Nephron (organoid): ENCODE data around the gene FRG2.
"Not testable (repeated sequence)": the region's sequence is repeated elsewhere in the genome, so short reads cannot be mapped to it uniquely, and the experiment has no call there.

ENCODE experiments used
- H3K27ac Mint-ChIP-seq, 3 experiments: 2 replicates each; pipeline ENCODE4 v1.8.0; 2020; ENCODE audit warnings: mixed read lengths in 3 of 3, mild to moderate bottlenecking in 2 of 3, moderate library complexity in 1 of 3
- H3K27me3 Mint-ChIP-seq: 2 replicates; pipeline ENCODE4 v1.8.0; 2021; ENCODE audit warnings: low read depth, mild to moderate bottlenecking, moderate library complexity, mixed read lengths
- H3K36me3 Mint-ChIP-seq: 2 replicates; pipeline ENCODE4 v1.8.0; 2020; ENCODE audit warnings: low read depth, mixed read lengths
- H3K4me1 Mint-ChIP-seq: 2 replicates; pipeline ENCODE4 v1.8.0; 2020; ENCODE audit warnings: mixed read lengths
- H3K4me3 Mint-ChIP-seq, 3 experiments: 2 replicates each; pipeline ENCODE4 v1.8.0; 2020; ENCODE audit warnings: mild to moderate bottlenecking in 3 of 3, mixed read lengths in 3 of 3, moderate library complexity in 2 of 3
- H3K9me3 Mint-ChIP-seq: 2 replicates; pipeline ENCODE4 v1.8.0; 2020; ENCODE audit warnings: mixed read lengths

FRG2 gene

DNA sequence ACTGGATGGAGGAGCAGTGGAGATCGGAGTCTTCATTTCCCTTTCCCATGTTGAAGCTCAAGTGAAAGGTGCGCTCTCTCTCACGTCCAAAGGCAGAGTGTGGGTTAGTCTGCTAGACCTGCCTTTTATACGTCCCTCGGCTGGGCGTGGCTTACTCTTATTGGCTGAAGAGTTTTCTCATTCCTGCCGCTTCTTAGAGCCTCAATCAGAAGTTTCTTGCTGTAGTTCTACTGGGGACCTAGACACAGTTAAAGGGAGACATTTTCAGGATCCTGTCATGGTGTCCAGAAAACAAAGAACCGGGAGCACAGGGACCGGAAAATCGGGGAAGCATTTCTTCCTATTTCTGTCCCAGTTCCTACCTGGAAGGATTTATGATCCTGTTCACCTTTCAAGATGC lies at the start of gene FRG2:
FRG2 (minus strand) TSS at position 101 of the 400 bp plus-strand sequence; CDS start at position 49, 52 bp downstream.
- H3K27me3 Mint-ChIP-seq, H3K36me3 Mint-ChIP-seq, H3K4me1 Mint-ChIP-seq, H3K9me3 Mint-ChIP-seq, H3K4me3 Mint-ChIP-seq, H3K27ac Mint-ChIP-seq: not testable (repeated sequence)

DNA sequence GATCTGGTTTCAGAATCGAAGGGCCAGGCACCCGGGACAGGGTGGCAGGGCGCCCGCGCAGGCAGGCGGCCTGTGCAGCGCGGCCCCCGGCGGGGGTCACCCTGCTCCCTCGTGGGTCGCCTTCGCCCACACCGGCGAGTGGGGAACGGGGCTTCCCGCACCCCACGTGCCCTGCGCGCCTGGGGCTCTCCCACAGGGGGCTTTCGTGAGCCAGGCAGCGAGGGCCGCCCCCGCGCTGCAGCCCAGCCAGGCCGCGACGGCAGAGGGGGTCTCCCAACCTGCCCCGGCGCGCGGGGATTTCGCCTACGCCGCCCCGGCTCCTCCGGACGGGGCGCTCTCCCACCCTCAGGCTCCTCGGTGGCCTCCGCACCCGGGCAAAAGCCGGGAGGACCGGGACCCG lies 41.3 kb upstream of the FRG2 start:
- not testable (repeated sequence) for H3K36me3 Mint-ChIP-seq, H3K9me3 Mint-ChIP-seq, H3K4me3 Mint-ChIP-seq, H3K27me3 Mint-ChIP-seq, H3K27ac Mint-ChIP-seq, H3K4me1 Mint-ChIP-seq

DNA sequence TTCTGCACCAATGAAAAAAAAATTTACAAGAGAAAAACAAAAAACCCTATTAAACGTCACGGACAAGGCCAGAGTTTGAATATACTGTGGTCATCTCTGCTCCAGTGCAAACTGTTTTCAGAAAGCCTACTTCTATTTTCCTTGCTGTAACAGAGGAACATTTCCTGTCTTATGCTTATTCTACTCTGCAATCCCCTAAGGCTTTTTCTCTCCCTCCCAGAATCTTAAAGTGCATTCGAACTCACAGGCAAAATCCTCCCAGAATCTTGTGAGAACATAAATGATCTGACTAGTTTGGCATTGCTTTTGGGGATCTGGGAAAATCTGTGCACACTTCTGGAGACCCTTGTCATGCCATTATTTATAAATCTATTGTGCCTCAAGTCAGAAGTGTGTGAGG lies 37.7 kb upstream of the FRG2 start:
- H3K27ac Mint-ChIP-seq, H3K9me3 Mint-ChIP-seq, H3K36me3 Mint-ChIP-seq, H3K4me1 Mint-ChIP-seq, H3K27me3 Mint-ChIP-seq, H3K4me3 Mint-ChIP-seq: not testable (repeated sequence)

DNA sequence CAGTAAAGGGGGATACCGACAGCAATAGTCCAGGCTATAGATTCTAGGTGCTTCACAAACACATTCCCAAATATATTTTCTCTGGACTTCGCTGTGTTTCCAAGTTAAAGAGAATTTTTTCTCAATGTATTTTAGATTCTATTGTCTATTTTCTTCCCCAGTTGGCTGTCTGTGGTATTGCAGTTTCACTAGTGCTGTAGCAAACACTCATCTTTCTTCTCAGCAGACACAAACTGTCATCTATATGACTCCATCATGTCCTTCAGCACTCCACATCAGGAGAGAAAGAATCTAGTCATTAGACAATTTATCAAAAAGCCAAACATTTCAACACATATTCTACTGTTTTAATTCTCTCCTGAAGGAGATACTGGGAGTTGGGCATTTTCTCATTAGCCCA lies 37.3 kb upstream of the FRG2 start, which contains the start of gene DBET:
DBET (plus strand) TSS at position 161 of the 400 bp plus-strand sequence.
- H3K9me3 Mint-ChIP-seq, H3K36me3 Mint-ChIP-seq, H3K4me3 Mint-ChIP-seq, H3K27me3 Mint-ChIP-seq, H3K4me1 Mint-ChIP-seq, H3K27ac Mint-ChIP-seq: not testable (repeated sequence)

DNA sequence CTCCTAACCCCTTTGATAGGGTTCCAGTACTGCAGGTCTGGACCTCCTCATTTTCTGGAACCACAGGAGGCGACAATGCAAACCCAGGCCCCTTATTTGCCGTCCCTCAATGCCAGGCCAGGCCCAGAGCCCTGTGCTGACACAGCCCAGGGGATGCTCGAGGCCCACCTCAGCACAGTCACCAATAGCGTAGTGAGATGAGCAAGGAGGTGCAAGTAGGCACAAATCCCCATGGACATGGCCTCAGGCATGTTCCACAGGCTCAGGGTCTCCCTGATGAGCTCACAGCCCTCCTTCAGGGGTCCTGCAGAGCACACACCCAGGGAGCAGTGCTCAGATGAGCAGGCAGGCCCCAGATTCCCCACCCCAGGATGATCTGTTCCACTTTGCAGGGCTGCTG lies 31.9 kb upstream of the FRG2 start:
- H3K9me3 Mint-ChIP-seq, H3K4me3 Mint-ChIP-seq, H3K4me1 Mint-ChIP-seq, H3K27me3 Mint-ChIP-seq, H3K36me3 Mint-ChIP-seq, H3K27ac Mint-ChIP-seq: not testable (repeated sequence)

DNA sequence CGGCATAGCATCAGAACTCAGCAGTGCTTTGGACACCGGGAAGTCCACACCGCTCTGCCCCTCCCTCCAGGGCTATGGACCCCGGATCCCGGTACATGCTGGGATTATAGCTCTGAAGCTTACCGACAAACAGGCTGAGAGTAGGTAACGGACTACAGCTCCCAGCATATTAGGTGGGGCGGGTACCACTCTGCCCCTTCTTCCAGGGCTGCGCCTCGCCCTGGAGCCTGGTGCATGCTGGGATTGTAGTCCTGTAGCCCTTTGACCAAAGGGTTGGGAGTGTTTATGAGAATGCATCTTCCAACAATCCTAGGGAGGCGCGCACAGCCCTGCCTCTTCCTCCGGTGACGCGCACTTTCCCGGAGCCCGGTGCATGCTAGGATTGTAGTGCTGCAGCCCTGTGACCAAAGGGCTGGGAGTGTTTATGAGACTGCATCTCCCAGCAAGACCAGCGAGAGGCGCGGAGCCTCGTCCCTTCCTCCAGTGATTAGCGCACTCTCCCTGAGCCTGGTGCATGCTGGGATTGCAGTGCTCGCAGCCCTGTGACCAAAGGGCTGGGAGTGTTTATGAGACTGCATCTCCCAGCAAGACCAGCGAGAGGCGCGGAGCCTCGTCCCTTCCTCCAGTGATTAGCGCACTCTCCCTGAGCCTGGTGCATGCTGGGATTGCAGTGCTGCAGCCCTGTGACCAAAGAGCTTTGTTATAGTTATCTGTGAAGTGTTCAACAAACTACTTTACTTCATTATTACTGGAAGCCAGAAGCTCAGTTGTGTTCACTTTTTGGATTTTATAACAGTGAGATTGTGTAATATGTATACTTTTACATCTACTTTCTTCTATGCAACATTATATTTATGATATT lies 22.6 kb upstream of the FRG2 start:
- not testable (repeated sequence) for H3K4me1 Mint-ChIP-seq, H3K4me3 Mint-ChIP-seq, H3K27ac Mint-ChIP-seq, H3K27me3 Mint-ChIP-seq, H3K9me3 Mint-ChIP-seq, H3K36me3 Mint-ChIP-seq

DNA sequence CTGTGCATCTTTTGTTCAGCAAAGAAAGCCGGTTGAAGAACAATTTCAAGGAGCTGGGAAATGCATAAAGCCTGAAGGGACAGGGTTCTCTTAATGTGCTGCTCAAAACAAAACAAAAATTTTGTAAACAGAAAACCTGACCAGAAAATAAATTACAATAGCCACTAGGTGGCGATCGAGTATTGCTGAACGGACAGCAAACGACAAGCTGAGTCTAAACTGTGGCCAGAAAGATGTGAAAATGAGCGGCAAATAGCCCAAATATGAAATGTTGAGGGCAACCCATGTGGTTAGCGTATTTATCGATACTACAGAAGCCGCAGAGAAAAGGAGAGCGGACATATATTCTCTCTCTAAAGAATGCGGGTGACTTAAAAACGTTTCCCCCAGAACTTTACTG lies 20.6 kb upstream of the FRG2 start:
- not testable (repeated sequence) for H3K4me1 Mint-ChIP-seq, H3K9me3 Mint-ChIP-seq, H3K27me3 Mint-ChIP-seq, H3K27ac Mint-ChIP-seq, H3K4me3 Mint-ChIP-seq, H3K36me3 Mint-ChIP-seq

DNA sequence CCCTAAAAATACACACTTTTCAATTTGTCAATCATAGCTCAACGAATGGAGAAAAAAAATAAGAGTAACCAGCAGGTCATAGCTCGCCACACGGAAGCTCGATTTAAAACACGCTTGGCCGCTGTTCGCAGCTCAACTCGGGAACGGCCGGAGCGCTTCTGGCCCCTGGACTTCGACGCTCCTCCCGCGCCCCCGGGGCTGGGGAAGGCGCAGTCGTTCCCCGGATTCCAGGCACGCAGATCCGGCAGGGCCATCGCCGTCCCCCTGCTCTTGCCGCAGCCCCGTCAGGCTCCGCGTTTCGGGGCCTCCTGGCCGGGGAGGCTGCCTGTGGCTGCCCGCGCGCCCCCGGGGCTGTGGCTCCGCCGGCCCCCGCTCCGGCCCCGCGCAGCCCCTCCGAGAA lies 13.8 kb upstream of the FRG2 start:
- H3K9me3 Mint-ChIP-seq, H3K4me3 Mint-ChIP-seq, H3K27me3 Mint-ChIP-seq, H3K36me3 Mint-ChIP-seq, H3K4me1 Mint-ChIP-seq, H3K27ac Mint-ChIP-seq: not testable (repeated sequence)

DNA sequence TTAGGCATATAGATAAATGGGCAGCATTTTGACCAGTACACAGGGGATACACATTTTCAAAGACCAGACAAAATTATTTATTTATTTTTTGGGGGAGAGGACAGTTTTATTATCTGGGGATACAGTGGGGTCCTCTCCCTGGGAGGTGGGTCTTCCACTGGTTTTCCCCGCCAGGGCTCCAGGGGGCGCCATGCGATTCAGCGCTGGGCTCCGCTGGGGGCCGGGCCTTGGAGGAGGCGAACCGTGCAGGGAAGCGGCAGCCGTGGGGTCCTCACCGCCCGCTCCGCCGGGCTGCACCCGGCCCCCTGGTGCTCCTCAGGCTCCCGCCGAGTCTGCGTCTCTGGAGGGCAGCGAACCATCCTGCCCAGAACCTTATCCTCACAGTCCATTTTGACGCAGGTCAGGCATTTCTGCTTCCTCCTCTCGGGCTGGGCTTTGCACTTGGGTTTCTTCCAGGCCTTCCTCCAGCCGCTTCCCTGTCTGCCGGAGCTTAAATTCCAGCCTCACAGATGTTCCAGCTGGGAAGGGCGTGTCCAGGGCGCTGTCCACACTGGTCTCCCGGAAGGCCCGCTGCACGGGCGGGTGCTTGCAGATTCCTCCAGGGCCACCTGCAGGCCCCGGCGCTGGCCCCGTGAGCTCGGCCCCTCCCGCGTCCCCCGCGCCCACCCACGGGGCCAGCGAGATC lies 10.8 kb upstream of the FRG2 start:
- H3K27ac Mint-ChIP-seq, H3K4me3 Mint-ChIP-seq, H3K27me3 Mint-ChIP-seq, H3K36me3 Mint-ChIP-seq, H3K9me3 Mint-ChIP-seq, H3K4me1 Mint-ChIP-seq: not testable (repeated sequence)

DNA sequence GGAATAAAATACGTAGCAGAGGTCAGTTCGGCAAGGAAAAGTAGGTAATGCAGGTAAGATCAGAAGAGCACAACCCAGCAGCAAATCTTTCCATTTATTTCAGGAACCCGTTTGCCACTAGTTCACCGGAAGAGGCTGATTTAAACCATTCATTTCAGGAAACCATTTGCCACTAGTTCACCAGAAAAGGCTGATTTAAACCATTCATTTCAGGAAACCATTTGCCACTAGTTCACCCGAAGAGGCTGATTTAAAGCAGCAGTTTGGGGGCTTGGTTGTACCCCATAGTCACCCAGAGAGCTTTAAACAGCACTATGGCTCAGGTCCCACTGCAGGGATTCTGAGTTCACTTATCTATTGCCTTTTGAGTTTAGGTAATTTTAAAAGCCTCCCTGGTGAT lies 4.2 kb upstream of the FRG2 start:
- not testable (repeated sequence) for H3K4me1 Mint-ChIP-seq, H3K27me3 Mint-ChIP-seq, H3K36me3 Mint-ChIP-seq, H3K27ac Mint-ChIP-seq, H3K4me3 Mint-ChIP-seq, H3K9me3 Mint-ChIP-seq

DNA sequence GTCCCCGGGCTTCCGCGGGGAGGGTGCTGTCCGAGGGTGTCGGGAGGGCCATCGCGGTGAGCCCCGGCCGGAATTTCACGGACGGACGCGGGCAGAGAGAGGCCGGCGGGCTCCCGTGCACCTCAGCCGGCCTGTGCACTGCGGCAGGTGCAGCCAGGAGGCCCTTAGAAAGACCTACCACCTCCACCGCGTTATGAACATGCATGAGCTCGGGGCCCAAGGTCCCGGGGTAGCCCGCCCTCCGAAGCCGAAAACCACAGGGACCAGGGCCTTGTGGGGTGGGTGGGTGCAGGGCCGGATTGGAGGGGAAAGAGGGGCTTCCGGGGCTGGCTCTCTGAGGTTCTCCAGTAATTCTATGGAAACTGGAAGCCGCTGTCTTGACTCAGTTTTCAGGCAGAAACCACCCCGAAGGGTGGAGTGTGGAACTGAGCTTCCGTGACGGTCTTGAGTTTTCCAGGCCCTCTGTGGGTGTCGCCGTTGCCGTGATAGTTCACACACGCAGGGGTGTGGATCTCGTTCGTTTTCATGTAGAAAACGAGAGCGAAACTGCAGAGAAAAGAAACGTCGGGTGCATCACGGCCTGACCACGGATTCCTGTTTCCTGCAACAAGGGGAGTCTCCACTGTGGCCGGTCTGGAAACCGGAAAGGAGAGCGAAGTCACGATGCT lies 4.3 kb downstream of the FRG2 start:
- not testable (repeated sequence) for H3K4me3 Mint-ChIP-seq, H3K36me3 Mint-ChIP-seq

DNA sequence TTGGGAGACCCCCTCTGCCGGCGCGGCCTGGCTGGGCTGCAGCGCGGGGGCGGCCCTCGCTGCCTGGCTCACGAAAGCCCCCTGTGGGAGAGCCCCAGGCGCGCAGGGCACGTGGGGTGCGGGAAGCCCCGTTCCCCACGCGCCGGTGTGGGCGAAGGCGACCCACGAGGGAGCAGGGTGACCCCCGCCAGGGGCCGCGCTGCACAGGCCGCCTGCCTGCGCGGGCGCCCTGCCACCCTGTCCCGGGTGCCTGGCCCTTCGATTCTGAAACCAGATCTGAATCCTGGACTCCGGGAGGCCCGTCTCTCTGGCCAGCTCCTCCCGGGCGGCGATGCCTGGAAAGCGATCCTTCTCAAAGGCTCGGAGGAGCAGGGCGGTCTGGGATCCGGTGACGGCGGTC lies 5.1 kb downstream of the FRG2 start:
- not testable (repeated sequence) for H3K27ac Mint-ChIP-seq, H3K4me3 Mint-ChIP-seq, H3K4me1 Mint-ChIP-seq, H3K36me3 Mint-ChIP-seq
- H3K9me3 Mint-ChIP-seq, result peaks cover 27% of the 10 kb centered on the region
- H3K27me3 Mint-ChIP-seq, result peaks cover 22% of the 10 kb centered on the region

More for the DNA sequence above, 4.3 kb downstream of the FRG2 start:
- H3K9me3 Mint-ChIP-seq, result peaks cover 26% of the 10 kb centered on the region
- peaks cover 20% of the 10 kb centered on the region for H3K27me3 Mint-ChIP-seq
- H3K4me1 Mint-ChIP-seq, H3K27ac Mint-ChIP-seq: not testable (repeated sequence)
